ENCODE results near the gene NT5C. TPM values are rescaled to one million over a fixed set of nuclear protein-coding genes. Genes with fewer than 3 reads are reported as not detected.

The NT5C gene
- total RNA-seq, 4 donors from 2014 or later, result 151 to 176 (median 156) TPM

DNA sequence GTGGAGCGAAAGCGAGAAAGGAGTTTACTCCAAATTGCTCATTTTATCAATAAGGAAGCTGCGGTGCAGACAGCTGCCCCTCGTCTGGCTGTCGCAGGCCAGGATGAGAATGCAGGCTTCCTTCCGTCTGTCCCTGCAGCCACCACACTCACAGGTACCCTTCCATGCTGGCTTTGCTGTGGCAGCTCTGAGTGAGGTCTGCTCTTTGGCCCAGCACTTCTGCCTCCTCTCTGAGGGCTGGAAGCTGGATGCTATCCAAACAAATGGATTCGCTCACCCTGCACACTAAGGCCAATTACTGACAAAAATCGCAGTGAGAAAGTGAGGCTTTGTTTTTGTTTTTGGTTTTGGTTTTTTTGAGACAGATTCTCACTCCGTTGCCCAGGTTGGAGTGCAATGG lies 14.8 kb downstream of the NT5C start:
- no peaks in the 10 kb centered on the region for H3K27me3 ChIP-seq
- H3K9me3 ChIP-seq, result no peaks in the 10 kb centered on the region
- DNase-seq, result no peak
- peaks cover 0 to 7% (median 0%) of the 10 kb centered on the region in 3 donors for H3K36me3 ChIP-seq
- peaks cover 5 to 27% (median 9%) of the 10 kb centered on the region in 4 donors for H3K4me1 ChIP-seq
- TF ChIP-seq, protein P1, sequence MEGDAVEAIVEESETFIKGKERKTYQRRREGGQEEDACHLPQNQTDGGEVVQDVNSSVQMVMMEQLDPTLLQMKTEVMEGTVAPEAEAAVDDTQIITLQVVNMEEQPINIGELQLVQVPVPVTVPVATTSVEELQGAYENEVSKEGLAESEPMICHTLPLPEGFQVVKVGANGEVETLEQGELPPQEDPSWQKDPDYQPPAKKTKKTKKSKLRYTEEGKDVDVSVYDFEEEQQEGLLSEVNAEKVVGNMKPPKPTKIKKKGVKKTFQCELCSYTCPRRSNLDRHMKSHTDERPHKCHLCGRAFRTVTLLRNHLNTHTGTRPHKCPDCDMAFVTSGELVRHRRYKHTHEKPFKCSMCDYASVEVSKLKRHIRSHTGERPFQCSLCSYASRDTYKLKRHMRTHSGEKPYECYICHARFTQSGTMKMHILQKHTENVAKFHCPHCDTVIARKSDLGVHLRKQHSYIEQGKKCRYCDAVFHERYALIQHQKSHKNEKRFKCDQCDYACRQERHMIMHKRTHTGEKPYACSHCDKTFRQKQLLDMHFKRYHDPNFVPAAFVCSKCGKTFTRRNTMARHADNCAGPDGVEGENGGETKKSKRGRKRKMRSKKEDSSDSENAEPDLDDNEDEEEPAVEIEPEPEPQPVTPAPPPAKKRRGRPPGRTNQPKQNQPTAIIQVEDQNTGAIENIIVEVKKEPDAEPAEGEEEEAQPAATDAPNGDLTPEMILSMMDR (IDR thresholded peaks at IDR 0.05), result no peak
- TF ChIP-seq POLR2A (IDR thresholded peaks at IDR 0.05), result no peak
- H3K27ac ChIP-seq, result peak overlapping the region in 1 of 4 donors; percentile 13
- H3K4me3 ChIP-seq, result no peak overlapping the region

DNA sequence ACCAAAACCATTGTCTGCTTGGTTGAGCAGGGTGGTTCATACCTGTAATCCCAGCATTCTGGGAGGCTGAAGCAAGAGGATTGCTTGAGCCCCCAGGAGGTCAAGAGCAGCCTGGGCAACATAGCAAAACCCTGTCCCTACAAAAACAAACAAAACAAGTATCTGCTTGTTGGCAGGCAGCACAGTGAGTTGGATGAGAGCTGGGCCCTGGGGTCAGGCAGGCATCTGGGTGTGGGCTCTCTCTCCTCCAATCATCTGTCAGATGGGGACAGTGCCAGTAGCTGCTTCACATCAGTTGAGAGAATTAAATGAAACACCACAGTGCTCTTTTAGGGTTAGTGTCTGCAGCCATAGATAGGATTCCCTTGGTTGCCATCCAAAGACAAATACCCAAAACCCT lies 16.0 kb downstream of the NT5C start:
- no peak overlapping the region for H3K27ac ChIP-seq
- no peaks in the 10 kb centered on the region for H3K9me3 ChIP-seq
- no peaks in the 10 kb centered on the region for H3K27me3 ChIP-seq
- H3K4me3 ChIP-seq, result no peak overlapping the region
- no peaks in the 10 kb centered on the region for H3K36me3 ChIP-seq
- TF ChIP-seq, protein P1 (IDR thresholded peaks at IDR 0.05), result no peak
- TF ChIP-seq POLR2A (IDR thresholded peaks at IDR 0.05), result no peak
- peaks cover 5 to 37% (median 9%) of the 10 kb centered on the region in 4 donors for H3K4me1 ChIP-seq
- no peak for DNase-seq

DNA sequence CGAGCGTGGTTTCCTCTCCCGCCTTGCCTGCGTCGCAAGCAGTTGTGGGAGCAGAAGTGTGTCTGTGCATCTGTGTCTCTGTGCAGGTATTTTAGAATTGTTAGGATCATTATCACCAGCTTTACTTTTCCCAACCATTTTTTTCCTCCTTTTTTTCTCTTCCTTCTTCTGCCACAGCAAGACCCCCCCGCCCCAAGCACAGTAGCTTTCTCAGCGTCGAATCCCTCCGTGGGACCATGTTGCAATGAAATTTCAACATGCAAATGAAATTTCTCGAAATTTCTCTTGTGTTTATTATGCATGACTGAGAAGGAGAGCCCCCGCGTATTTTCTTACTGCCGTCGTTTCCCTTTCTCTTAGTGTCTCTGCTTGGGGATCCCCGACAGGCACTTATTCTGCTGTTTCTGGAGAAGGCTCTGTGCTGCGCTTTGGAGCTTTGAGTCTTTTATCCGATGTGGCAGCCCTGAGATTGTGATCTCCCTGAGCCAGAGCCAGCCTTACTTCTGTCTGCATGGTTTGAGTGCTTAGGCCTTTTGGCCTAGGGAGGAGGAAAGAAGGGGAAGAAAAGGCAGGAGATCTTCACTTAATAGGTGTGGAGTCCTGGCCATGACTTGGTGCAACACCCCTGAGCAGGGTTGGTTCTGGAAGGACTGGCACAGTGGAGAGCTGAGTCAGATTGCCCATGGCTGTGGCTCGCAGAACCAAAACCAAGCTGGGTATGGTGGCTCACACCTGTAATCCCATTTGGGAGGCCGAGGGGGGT lies 16.8 kb downstream of the NT5C start:
- Histone ChIP-seq H3K9me3 (no peaks in the 10 kb centered on the region), H3K36me3 (no peaks in the 10 kb centered on the region), H3K27ac (peak overlapping the region; percentile 85 to 88 (median 86)), H3K4me1 (peaks cover 5 to 34% (median 9%) of the 10 kb centered on the region in 4 donors), H3K27me3 (no peaks in the 10 kb centered on the region), H3K4me3 (peak overlapping the region; percentile 39 to 64 (median 54))
- DNase-seq, result peak in 1 of 3 donors; percentile 45
- no peak for TF ChIP-seq POLR2A (IDR thresholded peaks at IDR 0.05)

DNA sequence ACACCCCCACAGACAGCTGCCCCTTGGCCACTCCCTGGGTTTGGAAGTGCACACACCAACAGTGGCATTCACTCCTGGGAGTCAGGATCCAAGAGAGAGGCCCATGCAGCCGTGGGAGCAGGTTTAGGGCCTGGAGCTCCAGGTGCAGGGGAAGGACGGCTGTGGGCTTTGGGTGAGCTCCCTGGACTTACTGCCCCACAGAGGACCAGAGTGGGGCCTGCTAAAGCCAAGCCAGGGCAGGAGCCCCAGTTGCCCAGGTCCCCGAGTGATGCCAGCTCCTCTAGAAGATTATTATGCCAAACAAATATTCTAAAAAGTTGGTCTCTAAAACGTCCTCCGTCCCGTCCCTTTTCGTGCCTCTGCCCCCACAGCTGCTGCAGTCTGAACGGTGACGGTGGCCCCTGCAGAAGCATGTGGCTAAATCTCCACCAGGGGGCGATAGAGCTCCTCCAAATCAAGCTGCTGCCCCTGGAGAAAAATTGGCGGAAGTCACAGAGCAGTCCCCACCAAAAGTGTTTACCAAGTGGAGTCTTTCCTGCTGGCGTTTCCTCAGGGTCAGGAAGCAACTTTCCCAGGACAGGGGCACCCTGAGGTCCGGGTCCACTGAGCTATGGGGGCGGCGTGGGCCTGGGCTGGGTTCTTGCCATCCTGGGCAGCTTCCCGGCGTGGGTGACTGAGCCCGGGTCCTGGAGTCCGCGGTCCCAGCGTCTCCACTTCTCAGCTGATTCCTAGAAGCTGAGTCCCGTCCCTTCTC lies 17.6 kb downstream of the NT5C start:
- DNase-seq, result peak; percentile 88 to 97 (median 95)
- Histone ChIP-seq H3K4me3 (peak overlapping the region; percentile 39 to 64 (median 54)), H3K4me1 (peaks cover 5 to 39% (median 10%) of the 10 kb centered on the region in 4 donors), H3K36me3 (no peaks in the 10 kb centered on the region), H3K27me3 (no peaks in the 10 kb centered on the region), H3K27ac (peak overlapping the region; percentile 85 to 88 (median 86)), H3K9me3 (no peaks in the 10 kb centered on the region)
- TF ChIP-seq, protein P1 (IDR thresholded peaks at IDR 0.05), result peak; percentile 93 to 98 (median 96)
- TF ChIP-seq POLR2A (IDR thresholded peaks at IDR 0.05), result peak in 1 of 2 donors; percentile 28

DNA sequence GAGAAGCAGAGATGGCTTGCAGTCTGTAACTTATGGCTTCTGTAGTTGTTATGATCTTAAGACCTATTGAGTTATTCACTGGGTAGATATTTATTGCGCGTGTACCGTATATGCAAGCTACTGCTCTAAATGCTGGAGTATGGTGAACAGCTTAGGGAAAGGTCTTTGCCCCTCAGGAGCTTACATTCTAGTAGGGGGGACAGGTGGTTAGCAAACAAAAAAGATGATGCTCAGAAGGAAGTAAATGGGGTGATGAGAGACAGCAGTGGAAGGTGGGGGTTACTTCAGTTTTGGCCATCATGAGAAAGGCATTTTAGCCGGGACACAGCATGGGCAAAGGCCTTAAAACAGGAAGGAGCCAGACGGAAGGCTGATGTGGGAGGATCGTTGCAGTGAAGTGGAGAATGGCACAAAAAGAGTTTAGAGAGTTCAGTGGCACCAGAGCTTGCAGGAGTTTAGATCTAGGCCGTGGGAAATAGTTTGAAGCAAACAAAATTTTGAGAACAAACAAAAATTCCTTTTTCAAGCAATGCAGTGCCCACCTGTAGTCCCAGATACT lies 19.7 kb downstream of the NT5C start:
- H3K9me3 ChIP-seq, result no peaks in the 10 kb centered on the region
- H3K4me1 ChIP-seq, result peaks cover 0 to 38% (median 10%) of the 10 kb centered on the region in 4 donors
- TF ChIP-seq POLR2A (IDR thresholded peaks at IDR 0.05), result no peak
- H3K27ac ChIP-seq, result no peak overlapping the region
- H3K36me3 ChIP-seq, result no peaks in the 10 kb centered on the region
- no peak for DNase-seq
- H3K4me3 ChIP-seq, result no peak overlapping the region
- H3K27me3 ChIP-seq, result no peaks in the 10 kb centered on the region

DNA sequence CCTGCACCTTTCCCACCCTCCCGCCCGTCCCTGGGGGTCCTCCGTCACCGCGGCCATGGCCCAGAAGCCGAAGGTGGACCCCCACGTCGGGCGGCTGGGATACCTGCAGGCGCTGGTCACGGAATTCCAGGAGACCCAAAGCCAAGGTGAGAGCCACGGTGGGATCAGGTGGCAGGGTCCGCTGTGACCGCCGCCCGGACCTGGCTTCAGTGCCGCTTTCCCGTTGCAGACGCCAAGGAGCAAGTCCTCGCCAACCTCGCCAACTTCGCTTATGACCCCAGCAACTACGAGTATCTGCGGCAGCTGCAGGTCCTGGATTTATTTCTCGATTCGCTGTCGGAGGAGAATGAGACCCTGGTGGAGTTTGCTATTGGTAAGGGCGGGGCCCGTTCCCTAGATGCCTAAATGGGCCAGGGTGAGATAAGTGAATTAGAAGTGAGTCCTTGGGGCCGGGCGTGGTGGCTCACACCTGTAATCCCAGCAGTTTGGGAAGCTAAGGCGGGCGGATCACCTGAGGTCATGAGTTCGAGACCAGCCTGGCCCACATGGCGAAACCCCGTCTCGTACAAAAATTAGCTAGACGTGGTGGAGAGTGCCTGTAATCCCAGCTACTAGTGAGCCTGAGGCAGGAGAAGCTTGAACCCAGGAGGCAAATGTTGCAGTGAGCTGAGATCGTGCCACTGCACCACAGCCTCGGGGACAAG lies 21.2 kb downstream of the NT5C start:
- Histone ChIP-seq H3K27ac (peak overlapping the region; percentile 81 to 87 (median 84)), H3K4me1 (peaks cover 0 to 36% (median 10%) of the 10 kb centered on the region in 4 donors), H3K4me3 (peak overlapping the region; percentile 69 to 87 (median 78)), H3K36me3 (no peaks in the 10 kb centered on the region), H3K9me3 (no peaks in the 10 kb centered on the region), H3K27me3 (no peaks in the 10 kb centered on the region)
- TF ChIP-seq, protein P1 (IDR thresholded peaks at IDR 0.05), result no peak
- no peak for TF ChIP-seq POLR2A (IDR thresholded peaks at IDR 0.05)
- peak in 2 of 3 donors; percentile 37 to 71 for DNase-seq

Measured in Peyer's patch (tissue), 4 donors.